Activated CD8-positive, alpha-beta T cell treated with anti-CD3 and anti-CD28 coated beads for 36 hours (primary cell): ENCODE data around the gene CHST11. TPM values are rescaled to one million over a fixed set of nuclear protein-coding genes. Genes with fewer than 3 reads are reported as not detected.
A peak's percentile ranks its signal among the peaks of the same experiment; 100 is the strongest.

Experiments used
- ATAC-seq: fragments of 200-7000 bp; cut with Tn5 transposase; one replicate; pipeline ENCODE4 v1.10.0; 2021; ENCODE audit warnings: mild to moderate bottlenecking, moderate library complexity
- CTCF ChIA-PET: fragments of 350-600 bp; sonication (Branson Sonifier 250); formaldehyde crosslinking; loops from one replicate; lab custom pipeline; 2021; ENCODE audit warnings: antibody characterized with exemption; lab: Charles Lee
- POLR2A ChIA-PET: fragments of 350-600 bp; sonication (Branson Sonifier 250); formaldehyde crosslinking; loops from one replicate; lab custom pipeline; 2021; ENCODE audit warnings: antibody characterized with exemption; lab: Charles Lee
- DNase-seq: peaks from one replicate; pipeline ENCODE4 v3.0.0-alpha.2; 2020
- H3K27ac Mint-ChIP-seq: one replicate; pipeline ENCODE4 v1.8.0; 2021; ENCODE audit warnings: mild to moderate bottlenecking, mixed read lengths
- H3K27me3 Mint-ChIP-seq: one replicate; pipeline ENCODE4 v1.8.0; 2021; ENCODE audit warnings: mixed read lengths
- H3K36me3 Mint-ChIP-seq: one replicate; pipeline ENCODE4 v1.8.0; 2021; ENCODE audit warnings: low read depth, mixed read lengths
- H3K4me1 Mint-ChIP-seq: one replicate; pipeline ENCODE4 v1.8.0; 2021; ENCODE audit warnings: low read depth, mixed read lengths
- H3K4me3 Mint-ChIP-seq: one replicate; pipeline ENCODE4 v1.8.0; 2021; ENCODE audit warnings: mild to moderate bottlenecking, moderate library complexity, mixed read lengths
- H3K9me3 Mint-ChIP-seq: one replicate; pipeline ENCODE4 v1.8.0; 2021; ENCODE audit warnings: mixed read lengths
- CTCF ChIP-seq: fragments of 200-600 bp; IDR thresholded peaks from one replicate; pipeline ENCODE4 v1.8.0; 2022; ENCODE audit warnings: antibody characterized with exemption, mild to moderate bottlenecking
- intact Hi-C: fragments of 100-400 bp; cut with micrococcal nuclease; formaldehyde crosslinking; loops from one replicate; pipeline ENCODE4 v1.10.0; 2022
- total RNA-seq, 2 experiments: library from RNA; stranded (reverse); gene quantifications; one replicate each; pipeline ENCODE4 v1.2.3, GENCODE V29; 2021

CHST11 gene
- total RNA-seq, 2 experiments from 2014 or later: 30.9 to 33.9 TPM

- DNase-seq (no peak), ATAC-seq (no peak)
- Mint-ChIP-seq H3K36me3 (no peaks in the 10 kb centered on the region), H3K27me3 (no peaks in the 10 kb centered on the region), H3K4me1 (peaks cover 58% of the 10 kb centered on the region), H3K9me3 (no peaks in the 10 kb centered on the region), H3K27ac (no peak overlapping the region), H3K4me3 (no peak overlapping the region)
- POLR2A ChIA-PET: no interaction called here
- TF ChIP-seq CTCF: no peak
- CTCF ChIA-PET: interaction anchor here (1.0 to 1.7 kb wide), 2 partner anchors 8 to 337 kb away, joined by 3 to 4 read pairs; no protein-coding TSS in a partner anchor
- intact Hi-C loops: loop anchor here (2.0 kb wide), 1 partner anchor 48 kb away; no protein-coding TSS in a partner anchor
Observed at GRCh38 chr12:104718304-104718929, 261.7 kb downstream of the CHST11 start.

- no peaks in the 10 kb centered on the region for H3K36me3 Mint-ChIP-seq
- H3K4me3 Mint-ChIP-seq: peak overlapping the region; percentile 75
- H3K9me3 Mint-ChIP-seq: no peaks in the 10 kb centered on the region
- TF ChIP-seq CTCF: no peak
- intact Hi-C loops: loop anchor here (2.0 to 5.0 kb wide), 2 partner anchors 38 to 49 kb away; no protein-coding TSS in a partner anchor
- peak overlapping the region; percentile 94 for H3K27ac Mint-ChIP-seq
- no peaks in the 10 kb centered on the region for H3K27me3 Mint-ChIP-seq
- POLR2A ChIA-PET: interaction anchor here (0.8 to 1.6 kb wide), 4 partner anchors 10 to 263 kb away, joined by 3 to 6 read pairs (median 4); partner anchors contain the start of gene CHST11
- peaks cover 50% of the 10 kb centered on the region for H3K4me1 Mint-ChIP-seq
- peak; percentile 4 for ATAC-seq
- CTCF ChIA-PET: interaction anchor here (1.0 to 1.9 kb wide), 7 partner anchors 10 to 338 kb away, joined by 3 to 9 read pairs (median 4); no protein-coding TSS in a partner anchor
- DNase-seq: no peak
Observed at GRCh38 chr12:104719700-104720338, 263.1 kb downstream of the CHST11 start.

GRCh38 chr12:104720339-104721038, 263.7 kb downstream of the CHST11 start:
- H3K9me3 Mint-ChIP-seq: no peaks in the 10 kb centered on the region
- no peak for TF ChIP-seq CTCF
- H3K4me3 Mint-ChIP-seq: peak overlapping the region; percentile 75
- CTCF ChIA-PET: interaction anchor here (0.9 to 1.9 kb wide), 8 partner anchors 10 to 70 kb away, joined by 3 to 9 read pairs (median 4); no protein-coding TSS in a partner anchor
- H3K27ac Mint-ChIP-seq: peak overlapping the region; percentile 94
- intact Hi-C loops: loop anchor here (5.0 kb wide), 1 partner anchor 38 kb away; no protein-coding TSS in a partner anchor
- DNase-seq (peak; percentile 86), ATAC-seq (peak; percentile 71)
- H3K27me3 Mint-ChIP-seq: no peaks in the 10 kb centered on the region
- no peaks in the 10 kb centered on the region for H3K36me3 Mint-ChIP-seq
- H3K4me1 Mint-ChIP-seq: peaks cover 48% of the 10 kb centered on the region
- POLR2A ChIA-PET: interaction anchor here (0.8 to 1.6 kb wide), 6 partner anchors 10 to 387 kb away, joined by 3 to 6 read pairs (median 3); partner anchors contain the start of genes CHST11 and WASHC4

- peaks cover 42% of the 10 kb centered on the region for H3K4me1 Mint-ChIP-seq
- POLR2A ChIA-PET: interaction anchor here (0.8 to 1.6 kb wide), 4 partner anchors 9 to 387 kb away, joined by 3 to 6 read pairs (median 3); partner anchors contain the start of gene WASHC4
- ATAC-seq (peak; percentile 14), DNase-seq (no peak)
- H3K27me3 Mint-ChIP-seq: no peaks in the 10 kb centered on the region
- H3K36me3 Mint-ChIP-seq: no peaks in the 10 kb centered on the region
- CTCF ChIA-PET: interaction anchor here (0.9 to 1.9 kb wide), 5 partner anchors 14 to 40 kb away, joined by 3 to 9 read pairs (median 3); no protein-coding TSS in a partner anchor
- no peaks in the 10 kb centered on the region for H3K9me3 Mint-ChIP-seq
- peak overlapping the region; percentile 94 for H3K27ac Mint-ChIP-seq
- TF ChIP-seq CTCF: no peak
- intact Hi-C loops: loop anchor here (5.0 kb wide), 1 partner anchor 39 kb away; no protein-coding TSS in a partner anchor
- H3K4me3 Mint-ChIP-seq: peak overlapping the region; percentile 75
Observed at GRCh38 chr12:104721039-104721405, 264.3 kb downstream of the CHST11 start.
